Fibroblast of skin of right quadriceps (primary cell): ENCODE results near the gene ZBTB11.
"Not testable (repeated sequence)": the region's sequence is repeated elsewhere in the genome, so short reads cannot be mapped to it uniquely, and the experiment has no call there.

Source experiments
- DNase-seq: peaks from one replicate; pipeline ENCODE4 v3.0.0-alpha.2; 2013

ZBTB11 gene

DNA sequence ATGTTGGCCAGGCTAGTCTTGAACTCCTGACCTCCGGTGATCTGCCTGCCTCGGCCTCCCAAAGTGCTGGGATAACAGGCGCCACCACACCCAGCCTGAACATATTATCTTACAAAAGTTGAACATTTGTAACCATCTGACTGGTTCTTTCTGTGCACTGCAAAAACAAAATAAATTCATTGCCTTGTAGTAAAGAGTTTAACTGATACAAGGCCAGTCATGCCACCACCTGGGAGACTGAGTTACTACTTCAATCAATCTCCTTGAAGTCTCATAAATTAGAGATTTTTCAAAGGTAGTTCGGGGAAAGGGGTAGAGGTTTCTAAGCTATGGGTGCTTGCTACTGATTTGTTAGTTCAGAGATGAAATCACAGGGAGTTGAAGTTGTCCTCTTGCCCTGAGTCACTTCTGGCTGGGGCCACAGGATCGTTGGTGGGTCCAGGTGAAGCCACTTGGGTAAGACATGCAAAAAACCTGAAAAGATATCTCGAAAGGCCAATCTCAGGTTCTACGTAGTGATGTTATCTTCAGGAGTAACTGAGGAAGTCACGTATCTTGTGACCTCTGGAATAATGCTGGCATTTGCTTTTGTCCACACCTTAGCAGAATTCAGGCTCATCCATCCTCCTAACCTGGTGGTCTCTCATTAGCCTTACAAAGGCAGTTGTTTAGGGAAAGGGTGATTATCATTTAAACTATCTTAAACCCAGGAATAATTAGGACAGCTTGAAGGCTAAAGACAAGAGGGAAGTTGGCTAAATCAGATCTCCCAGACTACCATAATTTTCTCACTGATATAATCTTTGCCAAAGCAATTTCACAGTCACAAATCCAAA, 33.7 kb downstream of the ZBTB11 start:
- no peak for DNase-seq

GRCh38 chr3:101642441-101642840, 34.5 kb downstream of the ZBTB11 start:
- DNase-seq = no peak

GRCh38 chr3:101641397-101642115, 35.4 kb downstream of the ZBTB11 start:
- not testable (repeated sequence) for DNase-seq

DNA sequence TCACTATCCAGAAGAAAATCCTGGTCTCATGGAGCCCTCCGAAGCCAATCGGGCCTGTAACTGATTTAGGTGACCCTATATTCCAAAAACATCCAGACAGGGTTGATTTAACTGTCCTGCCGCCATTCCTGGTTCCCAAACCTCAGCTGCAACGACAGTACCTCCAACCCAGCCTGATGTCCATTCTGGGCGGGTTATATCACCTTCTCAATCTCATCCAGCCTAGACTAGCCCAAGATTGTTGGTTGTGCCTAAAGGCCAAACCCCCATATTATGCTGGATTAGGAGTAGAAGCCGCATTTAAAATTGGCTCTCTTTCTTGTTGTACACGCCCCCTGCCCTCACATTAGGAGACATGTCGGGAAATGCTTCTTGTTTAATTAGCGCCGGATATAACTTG, 36.7 kb downstream of the ZBTB11 start:
- DNase-seq = no peak

GRCh38 chr3:101639280-101639963, 37.5 kb downstream of the ZBTB11 start:
- DNase-seq = no peak

DNA sequence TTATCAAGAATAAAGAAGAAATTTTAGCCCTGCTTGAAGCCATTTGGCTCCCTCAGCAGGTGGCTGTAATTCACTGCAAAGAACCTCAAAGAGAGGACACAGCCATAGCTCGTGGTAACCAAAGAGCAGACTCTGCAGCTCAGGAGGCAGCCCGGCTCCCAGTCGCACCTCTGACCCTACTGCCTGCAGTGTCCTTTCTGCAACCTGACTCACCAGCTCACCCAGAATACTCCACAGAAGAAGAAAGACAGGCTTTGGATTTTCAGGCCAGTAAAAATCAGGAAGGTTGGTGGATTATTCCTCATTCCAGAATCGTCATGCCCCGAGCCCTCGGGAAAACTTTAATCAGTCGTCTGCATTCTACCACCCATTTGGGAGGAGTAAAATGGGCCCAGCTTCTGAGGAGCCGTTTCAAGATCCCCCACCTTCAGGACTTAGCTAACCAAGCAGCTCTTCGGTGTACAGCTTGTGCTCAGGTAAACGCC, 38.6 kb downstream of the ZBTB11 start:
- DNase-seq = no peak

GRCh38 chr3:101637451-101637850, 39.5 kb downstream of the ZBTB11 start:
- no peak for DNase-seq

DNA sequence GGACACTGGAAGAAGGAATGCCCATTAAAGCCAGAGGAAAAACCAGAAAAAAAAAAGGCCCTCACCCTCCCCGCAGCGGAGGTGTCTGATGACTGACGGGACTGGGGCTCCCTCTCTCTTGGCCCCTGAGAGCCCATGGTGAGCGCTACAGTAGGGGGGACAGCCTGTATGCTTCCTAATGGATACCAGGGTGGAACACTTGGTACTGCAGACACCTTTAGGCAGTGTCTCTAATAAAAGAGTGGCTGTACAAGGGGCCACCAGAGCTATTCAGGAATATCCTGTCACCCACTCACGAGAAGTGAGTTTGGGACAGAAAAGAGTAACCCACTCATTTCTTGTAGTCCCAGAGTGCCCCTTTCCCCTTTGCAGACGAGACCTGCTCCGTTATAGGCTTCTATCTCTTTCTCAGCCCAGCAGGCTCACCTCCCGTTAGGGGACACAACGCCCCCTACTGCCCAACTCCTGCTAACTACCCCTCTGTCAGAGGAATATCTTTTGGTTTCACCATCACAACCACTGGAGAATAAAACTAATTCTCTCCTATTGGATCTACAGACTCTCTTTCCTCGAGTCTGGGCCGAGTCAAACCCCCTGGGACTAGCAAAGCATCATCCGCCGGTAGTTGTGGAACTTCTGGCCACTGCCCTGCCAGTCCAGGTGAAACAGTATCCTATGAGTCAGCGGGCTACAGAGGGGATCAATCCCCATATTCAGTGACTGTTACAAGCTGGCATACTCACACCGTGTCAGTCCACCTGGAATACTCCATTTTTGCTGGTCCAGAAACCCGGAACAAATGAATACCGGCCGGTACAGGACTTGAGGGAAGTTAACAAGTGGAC, 40.8 kb downstream of the ZBTB11 start:
- peak; percentile 23 for DNase-seq

- DNase-seq = no peak
Measured at GRCh38 chr3:101635345-101635744, 41.6 kb downstream of the ZBTB11 start.

- DNase-seq = no peak
Measured at GRCh38 chr3:101634591-101635196, 42.2 kb downstream of the ZBTB11 start.

DNA sequence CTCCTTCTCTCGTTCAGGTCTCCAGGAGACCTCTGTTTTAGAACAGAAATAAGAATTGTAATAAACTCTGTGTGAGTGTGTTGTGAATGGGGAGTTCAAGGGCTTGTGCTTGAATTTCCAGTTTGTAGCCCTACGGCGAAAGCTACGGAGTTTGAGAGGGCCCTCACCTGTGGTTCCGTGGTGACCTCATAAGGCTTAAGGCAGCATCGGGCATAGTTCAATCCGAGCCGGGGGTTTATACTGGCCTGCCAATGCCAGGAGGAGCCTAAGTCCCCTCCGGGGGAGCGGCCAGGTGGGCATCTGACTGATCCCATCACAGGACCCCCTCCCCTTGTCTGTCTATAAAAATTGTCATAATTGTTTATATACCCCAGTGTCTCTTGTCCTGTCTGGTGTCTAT, 43.7 kb downstream of the ZBTB11 start:
- DNase-seq = no peak

GRCh38 chr3:101632586-101632985, 44.3 kb downstream of the ZBTB11 start:
- DNase-seq = no peak

- not testable (repeated sequence) for DNase-seq
Measured at GRCh38 chr3:101631959-101632358, 45.0 kb downstream of the ZBTB11 start.

GRCh38 chr3:101631098-101631796, 45.7 kb downstream of the ZBTB11 start:
- no peak for DNase-seq

DNA sequence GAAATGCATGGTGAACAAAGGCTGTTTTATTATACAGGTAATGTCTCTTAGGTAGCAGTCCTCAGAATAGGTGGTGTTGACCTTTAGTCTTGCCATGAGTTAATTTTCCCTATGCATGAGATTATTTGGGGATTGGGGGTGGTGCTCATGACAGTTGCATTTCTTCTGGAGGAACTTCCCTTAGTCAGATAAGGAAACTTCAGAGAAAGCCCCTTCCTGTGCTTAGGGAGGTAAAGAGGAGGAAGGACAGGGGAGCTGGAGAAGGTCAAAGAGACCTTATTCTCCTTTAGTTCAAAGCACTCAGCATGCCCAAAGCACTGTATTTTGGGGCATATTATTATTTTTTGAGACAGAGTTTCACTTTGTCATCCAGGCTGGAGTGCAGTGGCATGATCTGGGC, 47.7 kb downstream of the ZBTB11 start:
- no peak for DNase-seq

GRCh38 chr3:101625879-101626278, 51.1 kb downstream of the ZBTB11 start:
- no peak for DNase-seq

DNA sequence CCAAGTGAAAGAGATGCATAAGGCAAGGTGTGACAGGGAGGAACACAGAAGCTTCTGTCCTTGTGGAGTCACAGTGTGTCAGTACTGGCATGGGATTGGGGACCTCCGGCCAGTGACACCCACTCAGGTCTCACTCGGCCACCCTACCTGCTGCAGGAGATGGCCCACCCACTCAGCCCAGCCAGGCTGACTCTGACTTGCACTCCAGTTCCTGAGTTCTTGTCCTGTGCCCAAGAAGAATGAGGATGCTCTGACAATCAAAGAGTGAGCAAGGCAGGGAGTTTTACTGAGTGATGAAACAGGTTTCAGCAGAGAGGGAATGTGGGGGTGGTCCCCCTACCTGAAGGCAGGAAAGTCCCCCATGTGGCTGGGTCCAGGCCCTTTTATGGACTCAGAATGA, 52.1 kb downstream of the ZBTB11 start:
- DNase-seq = no peak

- DNase-seq = no peak
Measured at GRCh38 chr3:101623656-101624055, 53.3 kb downstream of the ZBTB11 start.

DNA sequence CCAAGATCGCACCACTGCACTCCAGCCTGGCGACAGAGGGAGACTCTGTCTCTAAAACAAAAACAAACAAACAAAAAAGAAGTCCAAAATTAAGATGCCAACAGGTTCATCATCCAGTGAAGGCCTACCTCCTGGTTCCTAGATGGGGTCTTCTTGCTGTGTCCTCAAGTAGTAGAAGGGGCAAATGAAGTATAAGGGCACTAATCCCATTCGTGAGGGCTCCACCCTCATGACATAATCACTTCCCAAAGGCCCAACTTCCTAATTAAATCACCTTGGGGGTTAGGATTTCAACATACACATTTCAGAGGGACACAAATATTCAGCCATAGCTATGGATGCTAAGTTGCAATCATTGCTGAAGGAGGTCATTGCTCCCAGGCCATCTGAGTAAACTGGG, 57.2 kb downstream of the ZBTB11 start:
- DNase-seq = no peak

DNA sequence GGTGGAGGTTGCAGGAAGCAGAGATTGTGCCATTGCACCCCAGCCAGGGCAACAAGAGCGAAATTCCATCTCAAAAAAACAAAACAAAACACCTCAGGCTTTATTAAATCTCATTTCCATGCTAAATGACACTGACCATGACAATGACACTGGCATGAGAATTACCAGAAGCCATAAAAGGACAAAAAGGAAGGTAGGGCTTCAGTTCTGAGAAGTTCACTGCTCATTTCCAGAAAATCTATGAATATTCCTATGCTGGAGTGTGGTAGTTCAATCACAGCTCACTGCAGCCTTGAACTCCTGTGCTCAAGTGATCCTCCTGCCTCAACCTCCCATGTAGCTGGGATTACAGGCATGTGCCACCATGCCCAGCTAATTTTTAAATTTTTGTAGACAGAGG, 58.2 kb downstream of the ZBTB11 start:
- no peak for DNase-seq

GRCh38 chr3:101617478-101617877, 59.5 kb downstream of the ZBTB11 start:
- no peak for DNase-seq

DNA sequence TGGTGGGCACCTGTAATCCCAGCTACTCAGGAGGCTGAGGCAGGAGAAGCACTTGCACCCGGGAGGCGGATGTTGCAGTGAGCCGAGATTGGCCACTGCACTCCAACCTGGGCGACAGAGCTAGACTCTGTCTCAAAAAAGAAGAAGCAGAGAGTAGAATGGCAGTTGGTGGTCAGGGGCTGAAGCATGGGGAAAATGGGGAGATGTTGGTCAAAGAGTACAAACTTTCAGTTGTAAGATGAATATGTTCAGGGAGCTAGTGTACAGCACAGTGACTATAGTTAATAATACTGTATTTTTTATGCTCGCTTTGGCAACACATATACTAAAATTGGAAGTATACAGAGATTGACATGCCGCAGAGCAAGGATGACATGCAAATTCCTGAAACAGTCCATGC, 61.4 kb downstream of the ZBTB11 start:
- no peak for DNase-seq
